PC-3 (cell line): ENCODE results near the gene PHGDH. TPM values are rescaled to one million over a fixed set of nuclear protein-coding genes. Genes with fewer than 3 reads are reported as not detected.

Source experiments
- ATAC-seq: fragments of 200-7000 bp; cut with Tn5 transposase; 2 replicates; pipeline ENCODE4 v1.9.1; 2020; ENCODE audit warnings: mild to moderate bottlenecking, moderate library complexity
- BruUV-seq: library from RNA; stranded (reverse); fragments of 400-500 nt; replicated peaks from 2 replicates; lab custom pipeline; 2021; lab: Mats Ljungman, UMichigan
- CTCF ChIA-PET: fragments of 300-600 bp; sonication (Branson Sonifier 250); formaldehyde crosslinking; loops from one replicate; lab custom pipeline; 2022; ENCODE audit warnings: antibody characterized with exemption; lab: Charles Lee
- POLR2A ChIA-PET: fragments of 300-600 bp; sonication (Branson Sonifier 250); formaldehyde crosslinking; loops from one replicate; lab custom pipeline; 2022; ENCODE audit warnings: antibody characterized with exemption; ENCODE audit not compliant: unreplicated experiment; lab: Charles Lee
- DNase-seq: peaks from one replicate; pipeline ENCODE4 v3.0.0-alpha.2; 2015
- H2AFZ ChIP-seq: fragments of 300-600 bp; sonication (generic); 2 replicates; pipeline ENCODE4 v1.6.0; 2016; ENCODE audit warnings: antibody characterized with exemption, low read length
- H3F3A ChIP-seq: fragments of 300-600 bp; sonication (generic); one replicate; pipeline ENCODE4 v1.6.0; 2017; ENCODE audit warnings: antibody characterized with exemption, low read length, control low read depth, mild to moderate bottlenecking; ENCODE audit not compliant: unreplicated experiment
- H3K27ac ChIP-seq: fragments of 300-600 bp; sonication (generic); 2 replicates; pipeline ENCODE4 v1.5.1; 2016; ENCODE audit warnings: mild to moderate bottlenecking, low read length
- H3K27me3 ChIP-seq: fragments of 300-600 bp; sonication (generic); 2 replicates; pipeline ENCODE4 v1.6.1; 2016; ENCODE audit warnings: low read length, mixed read lengths
- H3K36me3 ChIP-seq: fragments of 300-600 bp; sonication (generic); 2 replicates; pipeline ENCODE4 v1.6.1; 2016; ENCODE audit warnings: low read depth, mixed run types, low read length, mixed read lengths
- H3K4me1 ChIP-seq: fragments of 300-600 bp; sonication (generic); 2 replicates; pipeline ENCODE4 v1.5.1; 2016; ENCODE audit warnings: low read length; ENCODE audit not compliant: insufficient read depth
- H3K4me2 ChIP-seq: fragments of 300-600 bp; sonication (generic); 2 replicates; pipeline ENCODE4 v1.6.0; 2016; ENCODE audit warnings: low read length
- H3K4me3 ChIP-seq: fragments of 300-600 bp; sonication (generic); 2 replicates; pipeline ENCODE4 v1.5.1; 2016; ENCODE audit warnings: mild to moderate bottlenecking, low read length, mixed read lengths
- H3K79me2 ChIP-seq: fragments of 300-600 bp; sonication (generic); 2 replicates; pipeline ENCODE4 v1.6.1; 2017; ENCODE audit warnings: low read length, mixed read lengths
- H3K9ac ChIP-seq: fragments of 300-600 bp; sonication (generic); 2 replicates; pipeline ENCODE4 v1.6.0; 2016; ENCODE audit warnings: mild to moderate bottlenecking, low read length
- H3K9me2 ChIP-seq: fragments of 300-600 bp; sonication (generic); replicated peaks from 2 replicates; pipeline ENCODE4 v1.6.1; 2016; ENCODE audit warnings: mixed run types, low read length, mixed read lengths
- H3K9me3 ChIP-seq: fragments of 300-600 bp; sonication (generic); 2 replicates; pipeline ENCODE4 v1.6.1; 2016; ENCODE audit warnings: low read length, mixed read lengths
- H4K20me1 ChIP-seq: fragments of 300-600 bp; sonication (generic); 2 replicates; pipeline ENCODE4 v1.6.1; 2016; ENCODE audit warnings: low read length, mixed read lengths
- EZH2 ChIP-seq: fragments of 300-600 bp; sonication (generic); IDR thresholded peaks from one replicate; pipeline ENCODE4 v1.6.1; 2017; ENCODE audit warnings: antibody characterized with exemption, mild to moderate bottlenecking, low read length; ENCODE audit not compliant: unreplicated experiment
- EZH2phosphoT487 ChIP-seq: fragments of 300-600 bp; sonication (generic); IDR thresholded peaks from 2 replicates; pipeline ENCODE4 v1.6.1; 2018; ENCODE audit warnings: mild to moderate bottlenecking, antibody characterized with exemption, low read length, borderline replicate concordance
- intact Hi-C: fragments of 100-400 bp; cut with micrococcal nuclease; formaldehyde crosslinking; loops from 2 replicates; pipeline ENCODE4 v1.9.0; 2023
- total RNA-seq: library from RNA; depleted of rRNA; stranded (reverse); fragments of >200 nt; gene quantifications from 2 replicates; pipeline ENCODE4 v1.2.3, GENCODE V29; 2014
- TF ChIP-seq, protein P1 (sequence below): fragments of 300-600 bp; sonication (generic); conservative IDR thresholded peaks from 2 replicates; pipeline ENCODE4 v1.5.1; 2017; ENCODE audit warnings: antibody characterized with exemption, low read depth, mild to moderate bottlenecking, low read length

PHGDH gene
- total RNA-seq, 1 experiment from 2014 or later: 134 TPM

DNA sequence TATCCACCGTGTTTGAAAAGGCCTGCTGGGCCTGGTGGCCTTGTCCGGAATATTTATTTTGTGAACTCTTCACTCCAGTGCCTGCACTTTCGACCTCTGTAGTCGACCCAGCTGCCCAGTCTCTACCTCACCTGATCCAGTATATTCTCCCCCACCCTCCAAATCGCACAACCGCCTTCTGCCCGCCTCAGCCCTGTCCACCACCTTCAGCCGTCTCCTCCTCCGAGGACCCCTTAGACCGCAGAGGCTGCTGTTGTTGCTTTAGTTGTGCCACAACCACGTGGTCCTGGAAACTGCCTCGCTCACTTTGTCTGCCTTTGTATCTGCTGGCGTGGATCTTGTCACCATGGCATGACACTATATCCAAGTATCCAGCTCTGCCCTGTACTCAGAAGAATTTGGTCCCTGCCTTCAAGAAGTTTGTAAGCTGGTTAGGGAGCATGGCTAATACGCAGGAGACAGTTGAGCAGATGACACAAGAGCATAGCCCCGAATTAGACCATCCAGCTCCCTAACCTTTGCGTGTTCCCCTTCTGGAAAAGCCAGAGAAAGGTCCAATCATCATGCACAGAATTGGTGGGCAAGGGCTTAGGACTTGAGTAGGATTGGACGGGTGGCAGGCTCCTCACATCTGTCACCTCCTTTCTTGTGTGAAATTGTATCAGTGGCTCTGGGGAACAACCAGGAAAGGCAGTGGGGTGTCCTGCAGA lies 1.5 kb downstream of the PHGDH start:
- H3K9me2 ChIP-seq: no peaks in the 10 kb centered on the region
- intact Hi-C loops: no loop called here
- POLR2A ChIA-PET: no interaction called here
- H3K9me3 ChIP-seq: no peaks in the 10 kb centered on the region
- H3K4me3 ChIP-seq: peak overlapping the region; percentile 98
- peaks cover 53% of the 10 kb centered on the region for H3K79me2 ChIP-seq
- 0 out of 2 replicates have a peak, but pooled peaks cover 15% of the 10 kb centered on the region for H4K20me1 ChIP-seq
- no peaks in the 10 kb centered on the region for H3K36me3 ChIP-seq
- H3K27me3 ChIP-seq: no peaks in the 10 kb centered on the region
- no peak for TF ChIP-seq EZH2phosphoT487
- TF ChIP-seq EZH2: no peak
- TF ChIP-seq, protein P1, sequence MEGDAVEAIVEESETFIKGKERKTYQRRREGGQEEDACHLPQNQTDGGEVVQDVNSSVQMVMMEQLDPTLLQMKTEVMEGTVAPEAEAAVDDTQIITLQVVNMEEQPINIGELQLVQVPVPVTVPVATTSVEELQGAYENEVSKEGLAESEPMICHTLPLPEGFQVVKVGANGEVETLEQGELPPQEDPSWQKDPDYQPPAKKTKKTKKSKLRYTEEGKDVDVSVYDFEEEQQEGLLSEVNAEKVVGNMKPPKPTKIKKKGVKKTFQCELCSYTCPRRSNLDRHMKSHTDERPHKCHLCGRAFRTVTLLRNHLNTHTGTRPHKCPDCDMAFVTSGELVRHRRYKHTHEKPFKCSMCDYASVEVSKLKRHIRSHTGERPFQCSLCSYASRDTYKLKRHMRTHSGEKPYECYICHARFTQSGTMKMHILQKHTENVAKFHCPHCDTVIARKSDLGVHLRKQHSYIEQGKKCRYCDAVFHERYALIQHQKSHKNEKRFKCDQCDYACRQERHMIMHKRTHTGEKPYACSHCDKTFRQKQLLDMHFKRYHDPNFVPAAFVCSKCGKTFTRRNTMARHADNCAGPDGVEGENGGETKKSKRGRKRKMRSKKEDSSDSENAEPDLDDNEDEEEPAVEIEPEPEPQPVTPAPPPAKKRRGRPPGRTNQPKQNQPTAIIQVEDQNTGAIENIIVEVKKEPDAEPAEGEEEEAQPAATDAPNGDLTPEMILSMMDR: no peak
- H3K27ac ChIP-seq: no peak overlapping the region
- H3F3A ChIP-seq: no peaks in the 10 kb centered on the region
- peak overlapping the region; percentile 60 for H2AFZ ChIP-seq
- H3K9ac ChIP-seq: peak overlapping the region; percentile 74
- H3K4me1 ChIP-seq: peaks cover 18% of the 10 kb centered on the region
- CTCF ChIA-PET: no interaction called here
- no peak for DNase-seq
- BruUV-seq: TSS peak; percentile 64
- no peak; the same call in 1 of the 2 replicates for ATAC-seq
- H3K4me2 ChIP-seq: peak overlapping the region; percentile 94

DNA sequence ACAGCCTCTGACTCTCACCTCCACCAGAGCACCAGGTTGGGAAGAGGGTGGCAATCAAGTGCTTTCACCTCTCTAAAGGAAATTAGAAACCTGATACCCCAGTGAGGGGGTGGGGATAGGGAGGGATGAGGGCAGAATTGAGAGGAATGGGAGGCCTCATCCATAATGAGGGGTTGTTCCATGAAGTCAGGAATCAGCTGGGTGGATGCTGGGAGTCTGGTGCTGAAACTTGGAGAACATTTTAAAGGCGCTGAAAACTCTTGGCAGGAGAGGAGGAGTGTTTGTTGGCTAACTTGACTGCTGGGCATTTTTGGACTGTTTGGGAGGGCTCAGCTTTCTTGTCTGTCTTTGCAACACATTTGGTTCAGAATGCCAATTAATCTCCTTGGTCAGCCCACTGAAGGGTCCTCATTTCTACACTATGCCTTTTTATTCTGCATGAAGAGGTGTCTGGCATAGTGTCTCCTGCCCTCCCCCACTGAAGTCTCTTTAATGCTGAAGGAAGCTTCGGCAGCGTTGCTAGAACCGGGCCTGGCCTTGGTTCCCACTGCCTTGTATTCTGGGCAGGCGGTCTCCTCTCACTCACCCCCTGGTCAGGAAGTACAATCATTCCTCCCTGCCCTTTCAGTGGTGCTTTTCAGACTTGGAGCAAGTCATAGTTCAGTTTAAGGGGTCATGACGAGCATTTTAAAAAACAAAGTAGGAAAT lies 2.2 kb downstream of the PHGDH start:
- ChIA-PET POLR2A (no interaction called here), CTCF (no interaction called here)
- Histone ChIP-seq H3K9me3 (no peaks in the 10 kb centered on the region), H3K9me2 (no peaks in the 10 kb centered on the region), H3K36me3 (no peaks in the 10 kb centered on the region), H2AFZ (no peak overlapping the region), H3F3A (no peaks in the 10 kb centered on the region), H4K20me1 (0 out of 2 replicates have a peak, but pooled peaks cover 16% of the 10 kb centered on the region), H3K79me2 (peaks cover 60% of the 10 kb centered on the region), H3K9ac (no peak overlapping the region), H3K4me1 (peaks cover 18% of the 10 kb centered on the region), H3K27me3 (no peaks in the 10 kb centered on the region), H3K4me3 (peak overlapping the region; percentile 98), H3K4me2 (peak overlapping the region; percentile 94), H3K27ac (no peak overlapping the region)
- DNase-seq (peak; percentile 4), ATAC-seq (no peak)
- no TSS peak for BruUV-seq
- TF ChIP-seq EZH2phosphoT487: no peak
- TF ChIP-seq, protein P1: no peak
- intact Hi-C loops: no loop called here
